ENCODE results near the gene PCCA. TPM values are rescaled to one million over a fixed set of nuclear protein-coding genes. Genes with fewer than 3 reads are reported as not detected.
A peak's percentile ranks its signal among the peaks of the same experiment; 100 is the strongest.

Gene PCCA
- total RNA-seq, 1 experiment from 2014 or later = 8.9 TPM

DNA sequence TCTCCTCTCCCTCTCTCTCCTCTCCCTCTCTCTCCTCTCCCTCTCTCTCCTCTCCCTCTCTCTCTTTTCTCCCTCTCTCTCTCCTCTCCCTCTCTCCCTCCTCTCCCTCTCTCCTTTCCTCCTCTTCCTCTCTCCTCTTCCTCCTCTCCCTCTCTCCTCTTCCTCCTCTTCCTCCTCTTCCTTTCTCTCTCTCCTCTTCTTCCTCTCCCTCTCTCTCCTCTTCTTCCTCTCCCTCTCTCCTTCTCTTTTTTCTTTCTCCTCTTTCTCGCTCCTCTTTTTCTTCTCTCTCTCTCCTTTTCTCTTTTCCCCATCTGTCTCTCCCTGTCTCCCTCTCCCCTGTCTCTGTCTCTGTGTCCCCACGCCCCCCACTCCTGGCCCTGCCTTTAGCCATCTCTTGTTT is 363.0 kb downstream of the PCCA start:
- BruUV-seq (replicated peaks) = no TSS peak
- peaks cover 17% of the 10 kb centered on the region for H3K27me3 Mint-ChIP-seq (ENCODE audit: unreplicated experiment)
- CTCF ChIA-PET = no interaction called here
- DNase-seq = no peak
- TF ChIP-seq, protein P1, sequence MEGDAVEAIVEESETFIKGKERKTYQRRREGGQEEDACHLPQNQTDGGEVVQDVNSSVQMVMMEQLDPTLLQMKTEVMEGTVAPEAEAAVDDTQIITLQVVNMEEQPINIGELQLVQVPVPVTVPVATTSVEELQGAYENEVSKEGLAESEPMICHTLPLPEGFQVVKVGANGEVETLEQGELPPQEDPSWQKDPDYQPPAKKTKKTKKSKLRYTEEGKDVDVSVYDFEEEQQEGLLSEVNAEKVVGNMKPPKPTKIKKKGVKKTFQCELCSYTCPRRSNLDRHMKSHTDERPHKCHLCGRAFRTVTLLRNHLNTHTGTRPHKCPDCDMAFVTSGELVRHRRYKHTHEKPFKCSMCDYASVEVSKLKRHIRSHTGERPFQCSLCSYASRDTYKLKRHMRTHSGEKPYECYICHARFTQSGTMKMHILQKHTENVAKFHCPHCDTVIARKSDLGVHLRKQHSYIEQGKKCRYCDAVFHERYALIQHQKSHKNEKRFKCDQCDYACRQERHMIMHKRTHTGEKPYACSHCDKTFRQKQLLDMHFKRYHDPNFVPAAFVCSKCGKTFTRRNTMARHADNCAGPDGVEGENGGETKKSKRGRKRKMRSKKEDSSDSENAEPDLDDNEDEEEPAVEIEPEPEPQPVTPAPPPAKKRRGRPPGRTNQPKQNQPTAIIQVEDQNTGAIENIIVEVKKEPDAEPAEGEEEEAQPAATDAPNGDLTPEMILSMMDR (IDR thresholded peaks at IDR 0.05; ENCODE audit: unreplicated experiment) = no peak
- H3K4me3 Mint-ChIP-seq (ENCODE audit: low read depth, unreplicated experiment) = no peak overlapping the region
- no peaks in the 10 kb centered on the region for H3K9me3 Mint-ChIP-seq (ENCODE audit: low read depth, unreplicated experiment)
- intact Hi-C loops (cut with micrococcal nuclease; ENCODE audit: unreplicated experiment) = no loop called here
- peaks cover 6% of the 10 kb centered on the region for H3K36me3 Mint-ChIP-seq (ENCODE audit: insufficient read depth, unreplicated experiment)
- H3K27ac Mint-ChIP-seq (ENCODE audit: unreplicated experiment) = peak overlapping the region; percentile 74
- H3K4me1 Mint-ChIP-seq (ENCODE audit: low read depth, unreplicated experiment) = no peaks in the 10 kb centered on the region

DNA sequence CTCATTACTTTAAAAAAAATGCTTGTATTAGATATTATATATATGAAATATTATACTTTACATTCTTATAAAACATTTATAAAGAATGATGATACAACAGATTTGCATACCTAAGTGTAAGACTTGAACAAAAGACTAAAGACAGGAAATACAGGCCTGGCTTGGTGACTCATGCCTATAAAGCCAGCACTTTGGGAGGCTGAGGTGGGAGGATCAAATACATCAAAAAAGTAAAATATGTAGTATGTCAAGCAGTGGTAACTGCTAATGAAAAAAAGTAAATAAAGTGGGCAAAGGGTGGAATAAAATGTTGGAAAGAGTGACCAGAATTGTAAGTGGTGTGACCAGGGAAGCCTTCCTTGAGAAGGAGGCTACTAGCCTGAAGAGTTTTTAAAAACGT is 366.0 kb downstream of the PCCA start:
- Mint-ChIP-seq H3K27ac (ENCODE audit: unreplicated experiment) (peak overlapping the region; percentile 47), H3K4me3 (ENCODE audit: low read depth, unreplicated experiment) (no peak overlapping the region), H3K4me1 (ENCODE audit: low read depth, unreplicated experiment) (no peaks in the 10 kb centered on the region), H3K9me3 (ENCODE audit: low read depth, unreplicated experiment) (no peaks in the 10 kb centered on the region), H3K27me3 (ENCODE audit: unreplicated experiment) (peaks cover 17% of the 10 kb centered on the region), H3K36me3 (ENCODE audit: insufficient read depth, unreplicated experiment) (peaks cover 6% of the 10 kb centered on the region)
- intact Hi-C loops (cut with micrococcal nuclease; ENCODE audit: unreplicated experiment) = no loop called here
- CTCF ChIA-PET = no interaction called here
- TF ChIP-seq, protein P1 (IDR thresholded peaks at IDR 0.05; ENCODE audit: unreplicated experiment) = no peak
- DNase-seq = peak; percentile 3
- BruUV-seq (replicated peaks) = no TSS peak

DNA sequence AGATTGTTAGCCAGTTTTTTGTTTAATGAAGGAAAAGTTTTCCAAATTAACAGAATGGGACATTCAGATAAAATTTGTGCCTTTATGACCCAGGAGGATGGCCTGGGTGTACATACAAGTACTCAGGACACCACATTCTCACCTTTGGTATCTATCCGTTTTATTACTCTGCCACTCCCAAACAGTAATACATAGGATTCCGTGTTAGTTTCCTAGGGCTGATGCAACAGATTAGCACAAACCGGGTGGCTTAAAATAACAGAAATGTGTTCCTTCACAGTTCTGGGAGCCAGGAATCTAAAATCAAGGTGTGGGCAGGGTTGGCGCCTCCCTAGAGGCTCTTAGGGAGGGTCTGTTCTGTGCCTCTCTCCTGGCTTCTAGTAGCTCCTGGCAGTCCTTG is 369.8 kb downstream of the PCCA start:
- CTCF ChIA-PET = no interaction called here
- TF ChIP-seq, protein P1 (IDR thresholded peaks at IDR 0.05; ENCODE audit: unreplicated experiment) = no peak

DNA sequence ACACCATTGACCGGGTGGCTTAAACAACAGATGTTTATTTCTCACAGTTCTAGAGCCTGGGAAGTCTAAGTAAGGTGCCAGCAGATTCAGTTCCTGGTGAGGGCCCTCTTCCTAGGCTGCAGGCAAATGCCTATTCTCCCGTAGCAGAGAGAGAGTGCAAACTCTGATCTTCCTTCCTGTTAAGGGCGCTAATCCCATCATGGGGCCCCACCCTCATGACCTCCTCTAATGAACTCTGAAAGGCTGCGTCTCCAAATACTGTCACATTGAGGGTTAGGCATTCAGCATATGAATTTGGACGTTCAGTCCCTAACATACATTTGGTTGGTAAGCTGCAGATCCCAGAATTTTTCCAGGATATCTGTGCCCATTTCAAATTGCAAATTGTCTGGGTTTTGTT is 370.9 kb downstream of the PCCA start:
- Mint-ChIP-seq H3K27me3 (ENCODE audit: unreplicated experiment) (no peaks in the 10 kb centered on the region), H3K4me3 (ENCODE audit: low read depth, unreplicated experiment) (no peak overlapping the region), H3K4me1 (ENCODE audit: low read depth, unreplicated experiment) (no peaks in the 10 kb centered on the region), H3K36me3 (ENCODE audit: insufficient read depth, unreplicated experiment) (no peaks in the 10 kb centered on the region), H3K27ac (ENCODE audit: unreplicated experiment) (no peak overlapping the region), H3K9me3 (ENCODE audit: low read depth, unreplicated experiment) (no peaks in the 10 kb centered on the region)
- TF ChIP-seq, protein P1 (IDR thresholded peaks at IDR 0.05; ENCODE audit: unreplicated experiment) = no peak
- intact Hi-C loops (cut with micrococcal nuclease; ENCODE audit: unreplicated experiment) = no loop called here
- no peak for DNase-seq
- CTCF ChIA-PET = no interaction called here
- no TSS peak for BruUV-seq (replicated peaks)

More for the DNA sequence above, 369.8 kb downstream of the PCCA start:
- Mint-ChIP-seq H3K9me3 (ENCODE audit: low read depth, unreplicated experiment) (no peaks in the 10 kb centered on the region), H3K4me1 (ENCODE audit: low read depth, unreplicated experiment) (no peaks in the 10 kb centered on the region), H3K36me3 (ENCODE audit: insufficient read depth, unreplicated experiment) (no peaks in the 10 kb centered on the region), H3K27me3 (ENCODE audit: unreplicated experiment) (no peaks in the 10 kb centered on the region), H3K4me3 (ENCODE audit: low read depth, unreplicated experiment) (no peak overlapping the region), H3K27ac (ENCODE audit: unreplicated experiment) (no peak overlapping the region)
- no TSS peak for BruUV-seq (replicated peaks)
- intact Hi-C loops (cut with micrococcal nuclease; ENCODE audit: unreplicated experiment) = no loop called here
- no peak for DNase-seq
